ENCODE measurements around the gene HIRA. TPM values are rescaled to one million over a fixed set of nuclear protein-coding genes. Genes with fewer than 3 reads are reported as not detected.
A peak's percentile ranks its signal among the peaks of the same experiment; 100 is the strongest.

Gene HIRA
- total and polyA plus RNA-seq, 9 of the 15 experiments (the other 6 are each of a cell fraction or from before 2014, with no cell fraction given), result 0.96 to 132 (median 58.4) TPM

DNA sequence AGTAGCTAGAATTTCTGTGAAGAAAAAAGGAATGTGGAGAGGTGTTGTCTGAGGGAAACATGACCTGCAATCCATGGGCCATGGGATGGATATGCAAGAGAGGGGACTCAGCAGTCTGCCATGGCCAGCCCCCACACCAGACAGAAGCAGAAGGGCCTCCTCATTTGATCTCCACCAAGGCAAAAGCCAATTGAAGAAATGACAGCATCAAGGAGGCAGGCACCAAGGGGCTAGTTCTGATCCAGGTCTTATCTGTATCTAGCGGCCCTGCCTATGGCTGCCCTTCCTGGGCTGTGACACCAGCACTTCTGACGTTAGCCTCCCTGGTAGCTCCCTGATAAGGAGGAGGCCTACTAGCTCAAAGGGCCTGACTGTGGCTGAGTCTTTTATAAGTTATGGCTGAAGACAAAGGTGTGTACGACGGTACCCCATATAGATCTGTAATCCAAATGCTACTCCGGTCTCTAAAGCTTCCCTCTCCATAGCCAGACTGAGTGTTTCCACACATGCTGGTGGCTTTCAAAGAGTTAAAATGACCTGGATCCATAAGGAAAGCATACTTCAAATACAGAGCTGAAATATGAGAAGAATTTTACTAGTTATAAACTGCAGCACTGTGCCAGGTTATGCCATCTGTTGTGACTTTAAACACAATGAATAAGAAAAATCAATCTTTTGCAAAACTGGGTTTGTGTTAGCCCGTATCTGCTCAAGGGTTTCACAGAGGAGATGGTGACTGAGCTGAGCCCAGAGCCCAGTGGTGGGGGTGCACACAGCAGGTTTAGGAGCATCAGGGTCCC lies 34.4 kb downstream of the HIRA start (continued):
- TF ChIP-seq, protein P1, sequence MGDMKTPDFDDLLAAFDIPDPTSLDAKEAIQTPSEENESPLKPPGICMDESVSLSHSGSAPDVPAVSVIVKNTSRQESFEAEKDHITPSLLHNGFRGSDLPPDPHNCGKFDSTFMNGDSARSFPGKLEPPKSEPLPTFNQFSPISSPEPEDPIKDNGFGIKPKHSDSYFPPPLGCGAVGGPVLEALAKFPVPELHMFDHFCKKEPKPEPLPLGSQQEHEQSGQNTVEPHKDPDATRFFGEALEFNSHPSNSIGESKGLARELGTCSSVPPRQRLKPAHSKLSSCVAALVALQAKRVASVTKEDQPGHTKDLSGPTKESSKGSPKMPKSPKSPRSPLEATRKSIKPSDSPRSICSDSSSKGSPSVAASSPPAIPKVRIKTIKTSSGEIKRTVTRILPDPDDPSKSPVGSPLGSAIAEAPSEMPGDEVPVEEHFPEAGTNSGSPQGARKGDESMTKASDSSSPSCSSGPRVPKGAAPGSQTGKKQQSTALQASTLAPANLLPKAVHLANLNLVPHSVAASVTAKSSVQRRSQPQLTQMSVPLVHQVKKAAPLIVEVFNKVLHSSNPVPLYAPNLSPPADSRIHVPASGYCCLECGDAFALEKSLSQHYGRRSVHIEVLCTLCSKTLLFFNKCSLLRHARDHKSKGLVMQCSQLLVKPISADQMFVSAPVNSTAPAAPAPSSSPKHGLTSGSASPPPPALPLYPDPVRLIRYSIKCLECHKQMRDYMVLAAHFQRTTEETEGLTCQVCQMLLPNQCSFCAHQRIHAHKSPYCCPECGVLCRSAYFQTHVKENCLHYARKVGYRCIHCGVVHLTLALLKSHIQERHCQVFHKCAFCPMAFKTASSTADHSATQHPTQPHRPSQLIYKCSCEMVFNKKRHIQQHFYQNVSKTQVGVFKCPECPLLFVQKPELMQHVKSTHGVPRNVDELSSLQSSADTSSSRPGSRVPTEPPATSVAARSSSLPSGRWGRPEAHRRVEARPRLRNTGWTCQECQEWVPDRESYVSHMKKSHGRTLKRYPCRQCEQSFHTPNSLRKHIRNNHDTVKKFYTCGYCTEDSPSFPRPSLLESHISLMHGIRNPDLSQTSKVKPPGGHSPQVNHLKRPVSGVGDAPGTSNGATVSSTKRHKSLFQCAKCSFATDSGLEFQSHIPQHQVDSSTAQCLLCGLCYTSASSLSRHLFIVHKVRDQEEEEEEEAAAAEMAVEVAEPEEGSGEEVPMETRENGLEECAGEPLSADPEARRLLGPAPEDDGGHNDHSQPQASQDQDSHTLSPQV (IDR thresholded peaks at IDR 0.05), result peak; percentile 98
- TF ChIP-seq ZNF146 (CRISPR knock-in tag; IDR thresholded peaks at IDR 0.05; ENCODE audit: unreplicated experiment) (no peak), SMARCA5 (IDR thresholded peaks at IDR 0.05) (no peak), HMBOX1 (IDR thresholded peaks at IDR 0.05) (peak; percentile 92), ZNF311 (CRISPR knock-in tag; IDR thresholded peaks at IDR 0.05) (no peak), ZNF253 (CRISPR knock-in tag; conservative IDR thresholded peaks at IDR 0.05) (no peak), PML (IDR thresholded peaks at IDR 0.05; ENCODE audit: low read length) (peak; percentile 94)
- TF ChIP-seq, protein P2, sequence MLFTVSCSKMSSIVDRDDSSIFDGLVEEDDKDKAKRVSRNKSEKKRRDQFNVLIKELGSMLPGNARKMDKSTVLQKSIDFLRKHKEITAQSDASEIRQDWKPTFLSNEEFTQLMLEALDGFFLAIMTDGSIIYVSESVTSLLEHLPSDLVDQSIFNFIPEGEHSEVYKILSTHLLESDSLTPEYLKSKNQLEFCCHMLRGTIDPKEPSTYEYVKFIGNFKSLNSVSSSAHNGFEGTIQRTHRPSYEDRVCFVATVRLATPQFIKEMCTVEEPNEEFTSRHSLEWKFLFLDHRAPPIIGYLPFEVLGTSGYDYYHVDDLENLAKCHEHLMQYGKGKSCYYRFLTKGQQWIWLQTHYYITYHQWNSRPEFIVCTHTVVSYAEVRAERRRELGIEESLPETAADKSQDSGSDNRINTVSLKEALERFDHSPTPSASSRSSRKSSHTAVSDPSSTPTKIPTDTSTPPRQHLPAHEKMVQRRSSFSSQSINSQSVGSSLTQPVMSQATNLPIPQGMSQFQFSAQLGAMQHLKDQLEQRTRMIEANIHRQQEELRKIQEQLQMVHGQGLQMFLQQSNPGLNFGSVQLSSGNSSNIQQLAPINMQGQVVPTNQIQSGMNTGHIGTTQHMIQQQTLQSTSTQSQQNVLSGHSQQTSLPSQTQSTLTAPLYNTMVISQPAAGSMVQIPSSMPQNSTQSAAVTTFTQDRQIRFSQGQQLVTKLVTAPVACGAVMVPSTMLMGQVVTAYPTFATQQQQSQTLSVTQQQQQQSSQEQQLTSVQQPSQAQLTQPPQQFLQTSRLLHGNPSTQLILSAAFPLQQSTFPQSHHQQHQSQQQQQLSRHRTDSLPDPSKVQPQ (CRISPR knock-in tag; IDR thresholded peaks at IDR 0.05; ENCODE audit: borderline replicate concordance), result no peak
- TF ChIP-seq, protein P3, sequence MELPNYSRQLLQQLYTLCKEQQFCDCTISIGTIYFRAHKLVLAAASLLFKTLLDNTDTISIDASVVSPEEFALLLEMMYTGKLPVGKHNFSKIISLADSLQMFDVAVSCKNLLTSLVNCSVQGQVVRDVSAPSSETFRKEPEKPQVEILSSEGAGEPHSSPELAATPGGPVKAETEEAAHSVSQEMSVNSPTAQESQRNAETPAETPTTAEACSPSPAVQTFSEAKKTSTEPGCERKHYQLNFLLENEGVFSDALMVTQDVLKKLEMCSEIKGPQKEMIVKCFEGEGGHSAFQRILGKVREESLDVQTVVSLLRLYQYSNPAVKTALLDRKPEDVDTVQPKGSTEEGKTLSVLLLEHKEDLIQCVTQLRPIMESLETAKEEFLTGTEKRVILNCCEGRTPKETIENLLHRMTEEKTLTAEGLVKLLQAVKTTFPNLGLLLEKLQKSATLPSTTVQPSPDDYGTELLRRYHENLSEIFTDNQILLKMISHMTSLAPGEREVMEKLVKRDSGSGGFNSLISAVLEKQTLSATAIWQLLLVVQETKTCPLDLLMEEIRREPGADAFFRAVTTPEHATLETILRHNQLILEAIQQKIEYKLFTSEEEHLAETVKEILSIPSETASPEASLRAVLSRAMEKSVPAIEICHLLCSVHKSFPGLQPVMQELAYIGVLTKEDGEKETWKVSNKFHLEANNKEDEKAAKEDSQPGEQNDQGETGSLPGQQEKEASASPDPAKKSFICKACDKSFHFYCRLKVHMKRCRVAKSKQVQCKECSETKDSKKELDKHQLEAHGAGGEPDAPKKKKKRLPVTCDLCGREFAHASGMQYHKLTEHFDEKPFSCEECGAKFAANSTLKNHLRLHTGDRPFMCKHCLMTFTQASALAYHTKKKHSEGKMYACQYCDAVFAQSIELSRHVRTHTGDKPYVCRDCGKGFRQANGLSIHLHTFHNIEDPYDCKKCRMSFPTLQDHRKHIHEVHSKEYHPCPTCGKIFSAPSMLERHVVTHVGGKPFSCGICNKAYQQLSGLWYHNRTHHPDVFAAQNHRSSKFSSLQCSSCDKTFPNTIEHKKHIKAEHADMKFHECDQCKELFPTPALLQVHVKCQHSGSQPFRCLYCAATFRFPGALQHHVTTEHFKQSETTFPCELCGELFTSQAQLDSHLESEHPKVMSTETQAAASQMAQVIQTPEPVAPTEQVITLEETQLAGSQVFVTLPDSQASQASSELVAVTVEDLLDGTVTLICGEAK (IDR thresholded peaks at IDR 0.05), result 0 out of 2 replicates have a peak, but pooled peaks have one; percentile 19
- TF ChIP-seq, protein P3 (CRISPR knock-in tag; IDR thresholded peaks at IDR 0.05), result peak; percentile 65
